ENCODE measurements around the gene LRRFIP2. TPM values are rescaled to one million over a fixed set of nuclear protein-coding genes. Genes with fewer than 3 reads are reported as not detected.
"Not testable (repeated sequence)": the region's sequence is repeated elsewhere in the genome, so short reads cannot be mapped to it uniquely, and the experiment has no call there.

The LRRFIP2 gene
- 71.1 and 93.9 TPM in 2 replicates for total RNA-seq (2014; rRNA removed; shearing (Covaris generic))

- DNase-seq (ENCODE audit: low spot score), result peak; percentile 63
Observed at GRCh38 chr3:37174532-37175126, at the start of gene LRRFIP2. Gene LRRFIP2 (minus strand): TSS chr3:37174582. CDS start chr3:37148983, 25,599 bp downstream.

GRCh38 chr3:37223576-37223975, 49.2 kb upstream of the LRRFIP2 start:
- no peak for DNase-seq (ENCODE audit: low spot score)

- DNase-seq (ENCODE audit: low spot score), result peak; percentile 70
Observed at GRCh38 chr3:37223141-37223558, 48.8 kb upstream of the LRRFIP2 start.

- not testable (repeated sequence) for DNase-seq (ENCODE audit: low spot score)
Observed at GRCh38 chr3:37222542-37222941, 48.2 kb upstream of the LRRFIP2 start.

GRCh38 chr3:37221407-37221806, 47.0 kb upstream of the LRRFIP2 start:
- peak; percentile 90 for DNase-seq (ENCODE audit: low spot score)

GRCh38 chr3:37219266-37219665, 44.9 kb upstream of the LRRFIP2 start:
- no peak for DNase-seq (ENCODE audit: low spot score)

GRCh38 chr3:37218206-37218605, 43.8 kb upstream of the LRRFIP2 start:
- no peak for DNase-seq (ENCODE audit: low spot score)

- DNase-seq (ENCODE audit: low spot score), result no peak
Observed at GRCh38 chr3:37217098-37217849, 42.9 kb upstream of the LRRFIP2 start.

- DNase-seq (ENCODE audit: low spot score), result no peak
Observed at GRCh38 chr3:37216597-37217097, 42.3 kb upstream of the LRRFIP2 start.

GRCh38 chr3:37214076-37214475, 39.7 kb upstream of the LRRFIP2 start:
- no peak for DNase-seq (ENCODE audit: low spot score)

- peak; percentile 44 for DNase-seq (ENCODE audit: low spot score)
Observed at GRCh38 chr3:37210230-37210629, 35.8 kb upstream of the LRRFIP2 start.

GRCh38 chr3:37208576-37208975, 34.2 kb upstream of the LRRFIP2 start:
- not testable (repeated sequence) for DNase-seq (ENCODE audit: low spot score)

- DNase-seq (ENCODE audit: low spot score), result not testable (repeated sequence)
Observed at GRCh38 chr3:37208008-37208407, 33.6 kb upstream of the LRRFIP2 start.

- peak; percentile 84 for DNase-seq (ENCODE audit: low spot score)
Observed at GRCh38 chr3:37206041-37206440, 31.7 kb upstream of the LRRFIP2 start.

- DNase-seq (ENCODE audit: low spot score), result no peak
Observed at GRCh38 chr3:37204314-37204713, 29.9 kb upstream of the LRRFIP2 start.

- no peak for DNase-seq (ENCODE audit: low spot score)
Observed at GRCh38 chr3:37202035-37202434, 27.7 kb upstream of the LRRFIP2 start.

- no peak for DNase-seq (ENCODE audit: low spot score)
Observed at GRCh38 chr3:37200141-37200540, 25.8 kb upstream of the LRRFIP2 start.

- peak; percentile 59 for DNase-seq (ENCODE audit: low spot score)
Observed at GRCh38 chr3:37198996-37199395, 24.6 kb upstream of the LRRFIP2 start.

GRCh38 chr3:37198547-37198946, 24.2 kb upstream of the LRRFIP2 start:
- no peak for DNase-seq (ENCODE audit: low spot score)

- DNase-seq (ENCODE audit: low spot score), result peak; percentile 82
Observed at GRCh38 chr3:37197810-37198371, 23.5 kb upstream of the LRRFIP2 start.

GRCh38 chr3:37194533-37194932, 20.2 kb upstream of the LRRFIP2 start:
- DNase-seq (ENCODE audit: low spot score), result no peak

GRCh38 chr3:37190667-37191066, 16.3 kb upstream of the LRRFIP2 start:
- no peak for DNase-seq (ENCODE audit: low spot score)

GRCh38 chr3:37189109-37189508, 14.7 kb upstream of the LRRFIP2 start:
- DNase-seq (ENCODE audit: low spot score), result no peak

Data from A172 (cell line).